Gastroesophageal sphincter (tissue), 4 donors: ENCODE data around the gene C1QL4. TPM values are rescaled to one million over a fixed set of nuclear protein-coding genes. Genes with fewer than 3 reads are reported as not detected.
"Not testable (repeated sequence)": the region's sequence is repeated elsewhere in the genome, so short reads cannot be mapped to it uniquely, and the experiment has no call there.

Source experiments
- ATAC-seq: fragments of 150-250 bp; one replicate; pipeline ENCODE4 v1.9.1; 2016; ENCODE audit warnings: mild to moderate bottlenecking, moderate library complexity
- H3K27ac ChIP-seq, 4 donors: fragments of 200-600 bp; sonication (generic) in 3 of 4; 1 replicate in 3 of 4; 2 replicates in 1 of 4; pipeline ENCODE4 v1.5.1; 2016 to 2019
- H3K27me3 ChIP-seq: fragments of 200-600 bp; sonication (generic); one replicate; pipeline ENCODE4 v1.5.1; 2019
- H3K36me3 ChIP-seq, 2 donors: fragments of 200-600 bp; sonication (generic); one replicate each; pipeline ENCODE4 v1.5.1; 2019; ENCODE audit warnings: control low read depth in 1 of 2
- H3K4me1 ChIP-seq, 3 donors: fragments of 200-600 bp; sonication (generic); 1 replicate in 2 of 3; 2 replicates in 1 of 3; pipeline ENCODE4 v1.5.1; 2016 to 2019; ENCODE audit warnings: control low read depth in 2 of 3
- H3K4me3 ChIP-seq, 2 donors: fragments of 200-600 bp; sonication (generic); one replicate each; pipeline ENCODE4 v1.5.1; 2019; ENCODE audit warnings: mild to moderate bottlenecking in 1 of 2, moderate library complexity in 1 of 2
- H3K9me3 ChIP-seq, 3 donors: fragments of 200-600 bp; sonication (generic); one replicate each; pipeline ENCODE4 v1.5.1; 2017 to 2019; ENCODE audit warnings: control low read depth in 2 of 3
- CTCF ChIP-seq, 4 experiments: fragments of 200-600 bp in 2 of 4; fragments of 450-650 bp in 2 of 4; sonication (generic) in 1 of 4; IDR thresholded peaks; one replicate each; pipeline ENCODE4 v1.5.1; 2017 to 2019; ENCODE audit warnings: antibody characterized with exemption in 4 of 4, mild to moderate bottlenecking in 2 of 4, moderate library complexity in 2 of 4
- EP300 ChIP-seq: sonication (generic); formaldehyde crosslinking; IDR thresholded peaks from one replicate; pipeline ENCODE4 v1.6.1; 2017; ENCODE audit warnings: antibody characterized with exemption, mild to moderate bottlenecking
- POLR2A ChIP-seq, 2 donors: fragments of 450-650 bp; IDR thresholded peaks; one replicate each; pipeline ENCODE4 v1.6.1; 2017; ENCODE audit warnings: antibody characterized with exemption in 2 of 2, mild to moderate bottlenecking in 2 of 2, moderate library complexity in 1 of 2
- POLR2AphosphoS5 ChIP-seq: sonication (generic); formaldehyde crosslinking; IDR thresholded peaks from one replicate; pipeline ENCODE4 v1.6.1; 2017; ENCODE audit warnings: antibody characterized with exemption
- WGBS, 2 donors: methylation state at CpG; one replicate each; pipeline ENCODE4 v1.1.5; 2018; ENCODE audit warnings: low coverage in 1 of 2; 5-methylcytosine and 5-hydroxymethylcytosine counted together
- total RNA-seq, 4 donors: library from RNA; depleted of rRNA; stranded (reverse); fragments of >200 nt; gene quantifications; one replicate each; pipeline ENCODE4 v1.1.0, GENCODE V29; 2016

C1QL4 gene
- total RNA-seq, 4 donors from 2014 or later, result not detected

GRCh38 chr12:49314811-49315210 lies 22.2 kb downstream of the C1QL4 start:
- 100% methylated on average over 1 of the region's 1 CpG; no CpG with 5 or more reads in 1 of the 2 donors for WGBS, 2 donors
- Histone ChIP-seq H3K9me3 (no peaks in the 10 kb centered on the region), H3K36me3 (no peaks in the 10 kb centered on the region), H3K27me3 (peaks cover 21% of the 10 kb centered on the region), H3K4me1 (no peaks in the 10 kb centered on the region), H3K27ac (no peak overlapping the region), H3K4me3 (no peak overlapping the region)
- ATAC-seq, result no peak
- TF ChIP-seq CTCF (IDR thresholded peaks at IDR 0.05), result no peak
- TF ChIP-seq POLR2A (IDR thresholded peaks at IDR 0.05), result no peak
- no peak for TF ChIP-seq POLR2AphosphoS5
- TF ChIP-seq EP300, result no peak

GRCh38 chr12:49310451-49311000 lies 26.5 kb downstream of the C1QL4 start:
- not testable (repeated sequence) for H3K4me3 ChIP-seq, H3K36me3 ChIP-seq, H3K9me3 ChIP-seq, ATAC-seq, H3K4me1 ChIP-seq, H3K27ac ChIP-seq
- peaks cover 47% of the 10 kb centered on the region for H3K27me3 ChIP-seq
- no CpG with 5 or more reads among the region's 3 CpGs for WGBS, 2 donors

GRCh38 chr12:49309386-49309785 lies 27.6 kb downstream of the C1QL4 start:
- TF ChIP-seq CTCF (IDR thresholded peaks at IDR 0.05) (no peak), POLR2AphosphoS5 (no peak), EP300 (no peak), POLR2A (IDR thresholded peaks at IDR 0.05) (no peak)
- Histone ChIP-seq H3K4me1 (no peaks in the 10 kb centered on the region), H3K27ac (no peak overlapping the region), H3K36me3 (no peaks in the 10 kb centered on the region), H3K27me3 (peaks cover 47% of the 10 kb centered on the region), H3K9me3 (no peaks in the 10 kb centered on the region), H3K4me3 (no peak overlapping the region)
- WGBS, 2 donors, result 68 to 84% methylated on average over 5 to 7 of the region's 7 CpGs
- ATAC-seq, result no peak

GRCh38 chr12:49305762-49306510 lies 31.1 kb downstream of the C1QL4 start:
- Histone ChIP-seq H3K27ac (no peak overlapping the region), H3K4me1 (no peaks in the 10 kb centered on the region), H3K4me3 (no peak overlapping the region), H3K9me3 (no peaks in the 10 kb centered on the region), H3K27me3 (peaks cover 65% of the 10 kb centered on the region), H3K36me3 (no peaks in the 10 kb centered on the region)
- ATAC-seq, result no peak
- WGBS, 2 donors, result 73 to 84% methylated on average over 3 to 6 of the region's 6 CpGs
- no peak for TF ChIP-seq POLR2A (IDR thresholded peaks at IDR 0.05)
- no peak for TF ChIP-seq CTCF (IDR thresholded peaks at IDR 0.05)
- TF ChIP-seq POLR2AphosphoS5, result no peak
- no peak for TF ChIP-seq EP300

GRCh38 chr12:49304161-49304560 lies 32.8 kb downstream of the C1QL4 start:
- Histone ChIP-seq H3K27ac (no peak overlapping the region), H3K36me3 (no peaks in the 10 kb centered on the region), H3K4me1 (no peaks in the 10 kb centered on the region), H3K4me3 (no peak overlapping the region), H3K9me3 (no peaks in the 10 kb centered on the region), H3K27me3 (peaks cover 77% of the 10 kb centered on the region)
- WGBS, 2 donors, result 57% methylated on average over 1 of the region's 2 CpGs; no CpG with 5 or more reads in 1 of the 2 donors
- no peak for ATAC-seq
- no peak for TF ChIP-seq CTCF (IDR thresholded peaks at IDR 0.05)
- TF ChIP-seq POLR2AphosphoS5, result no peak
